ENCODE measurements around the gene AKR1A1.

DNA sequence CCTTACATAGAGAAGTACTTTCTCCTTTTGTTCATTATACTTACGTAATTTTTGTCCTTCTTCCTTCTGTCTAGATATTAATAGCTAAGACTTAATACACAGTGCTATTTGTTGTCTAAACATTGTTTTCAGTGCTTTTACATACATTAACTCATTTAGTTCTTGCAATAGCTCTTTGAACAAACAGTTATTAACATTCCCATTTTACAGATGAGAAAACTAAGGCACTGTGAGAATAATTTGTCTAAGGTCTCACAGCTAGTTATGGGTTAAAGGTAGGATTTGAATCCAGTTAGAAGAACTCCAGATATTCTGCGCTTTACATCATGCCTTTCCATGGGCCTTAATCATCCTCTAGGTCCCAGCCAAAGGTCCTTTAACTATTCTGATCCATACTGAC, 53.6 kb downstream of the AKR1A1 start:
- TF ChIP-seq EZH2phosphoT487 (IDR thresholded peaks at IDR 0.05; ENCODE audit: borderline replicate concordance, low read length): no peak
- TF ChIP-seq, protein P1, sequence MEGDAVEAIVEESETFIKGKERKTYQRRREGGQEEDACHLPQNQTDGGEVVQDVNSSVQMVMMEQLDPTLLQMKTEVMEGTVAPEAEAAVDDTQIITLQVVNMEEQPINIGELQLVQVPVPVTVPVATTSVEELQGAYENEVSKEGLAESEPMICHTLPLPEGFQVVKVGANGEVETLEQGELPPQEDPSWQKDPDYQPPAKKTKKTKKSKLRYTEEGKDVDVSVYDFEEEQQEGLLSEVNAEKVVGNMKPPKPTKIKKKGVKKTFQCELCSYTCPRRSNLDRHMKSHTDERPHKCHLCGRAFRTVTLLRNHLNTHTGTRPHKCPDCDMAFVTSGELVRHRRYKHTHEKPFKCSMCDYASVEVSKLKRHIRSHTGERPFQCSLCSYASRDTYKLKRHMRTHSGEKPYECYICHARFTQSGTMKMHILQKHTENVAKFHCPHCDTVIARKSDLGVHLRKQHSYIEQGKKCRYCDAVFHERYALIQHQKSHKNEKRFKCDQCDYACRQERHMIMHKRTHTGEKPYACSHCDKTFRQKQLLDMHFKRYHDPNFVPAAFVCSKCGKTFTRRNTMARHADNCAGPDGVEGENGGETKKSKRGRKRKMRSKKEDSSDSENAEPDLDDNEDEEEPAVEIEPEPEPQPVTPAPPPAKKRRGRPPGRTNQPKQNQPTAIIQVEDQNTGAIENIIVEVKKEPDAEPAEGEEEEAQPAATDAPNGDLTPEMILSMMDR (conservative IDR thresholded peaks at IDR 0.05; ENCODE audit: low read depth, low read length): no peak
- TF ChIP-seq EZH2 (IDR thresholded peaks at IDR 0.05; ENCODE audit: low read length, unreplicated experiment): no peak

Measured in PC-3 (cell line).